ENCODE results near the gene ZCCHC24.

ZCCHC24 gene

DNA sequence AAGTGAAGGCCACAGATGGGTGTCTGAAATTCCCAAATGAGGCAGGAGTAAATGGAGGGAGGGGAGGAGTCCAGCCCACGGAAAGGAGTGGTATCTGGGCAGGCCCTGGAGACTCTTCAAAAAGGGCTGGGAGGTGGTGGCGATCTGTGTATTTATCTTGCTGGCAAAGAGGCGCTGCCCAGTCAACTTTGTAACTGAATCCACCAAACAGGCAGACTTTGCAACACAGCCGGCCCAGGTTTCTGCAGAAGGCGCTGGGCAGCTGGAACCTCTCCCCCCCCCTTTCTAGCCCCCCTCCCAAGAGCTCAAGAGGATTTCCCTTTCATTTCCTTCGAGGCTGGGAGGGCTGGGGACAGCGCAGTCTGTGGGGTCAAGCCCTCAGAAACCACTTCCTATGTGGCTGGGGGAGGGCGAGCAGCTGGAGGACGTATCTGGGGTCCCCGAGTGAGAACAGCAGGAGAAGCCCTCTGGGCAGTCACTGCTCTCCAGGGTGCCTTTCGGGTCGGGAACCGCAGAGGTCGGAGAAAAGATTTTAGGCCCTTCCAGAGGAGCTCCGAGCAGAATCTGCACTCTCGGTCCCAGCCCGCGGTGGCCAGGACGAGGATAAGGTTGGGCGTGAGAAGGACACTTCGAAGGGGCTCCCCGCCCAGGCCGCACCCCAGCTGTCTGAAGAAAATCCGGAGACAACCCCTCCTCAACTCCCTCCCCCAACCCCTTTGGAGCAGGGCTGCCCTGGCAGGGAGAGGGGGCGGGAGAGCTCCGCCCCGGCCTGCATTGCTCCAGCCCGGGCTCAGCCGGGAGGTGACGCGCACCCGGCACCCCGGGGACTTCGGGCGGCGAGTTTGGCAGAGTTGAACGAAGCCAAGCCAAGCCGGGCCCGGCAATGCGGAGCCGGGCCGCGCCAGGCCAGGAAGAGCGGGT, 965 bp downstream of the ZCCHC24 start:
- peak; percentile 29 for DNase-seq

DNA sequence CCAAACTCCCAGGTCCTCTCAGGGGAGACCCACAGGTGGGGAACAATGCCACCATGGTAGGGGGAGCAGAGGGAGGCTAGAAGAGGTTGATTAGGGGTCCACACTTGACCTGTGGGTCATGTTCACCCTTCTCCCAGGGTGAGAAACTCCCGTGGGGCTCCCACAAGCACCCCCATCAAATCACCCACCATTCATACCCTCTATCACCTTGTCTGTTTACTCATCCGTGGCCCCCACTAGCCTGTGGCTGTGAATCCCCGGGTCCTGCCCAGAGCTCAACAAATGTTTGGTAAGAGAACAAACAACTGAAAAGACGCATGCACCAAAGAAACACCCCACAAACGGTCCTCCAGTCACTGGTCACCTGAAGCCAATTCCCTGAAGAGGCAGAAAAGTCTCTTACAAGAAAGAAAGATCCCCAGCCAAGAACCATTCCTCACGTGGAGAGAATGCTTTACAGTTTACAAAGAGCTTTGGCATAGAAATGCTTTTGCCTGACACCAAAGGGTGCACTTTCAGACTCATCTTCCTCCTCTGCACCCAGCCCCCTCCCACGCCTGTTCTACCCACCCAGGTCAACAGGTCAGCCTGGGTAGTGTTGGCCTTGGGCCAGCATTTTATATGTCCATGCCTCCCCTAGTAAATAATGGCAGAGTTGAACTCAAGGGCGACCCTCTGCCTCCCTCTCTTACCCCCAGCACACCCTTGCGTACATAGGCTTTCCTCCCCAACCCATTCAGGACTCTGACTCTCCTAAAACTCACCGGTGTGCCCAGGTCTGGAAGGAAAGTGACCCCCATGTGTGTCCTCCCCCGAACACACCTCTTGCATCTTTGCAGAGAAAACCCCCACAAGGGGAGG, 1.9 kb downstream of the ZCCHC24 start:
- DNase-seq: no peak

DNA sequence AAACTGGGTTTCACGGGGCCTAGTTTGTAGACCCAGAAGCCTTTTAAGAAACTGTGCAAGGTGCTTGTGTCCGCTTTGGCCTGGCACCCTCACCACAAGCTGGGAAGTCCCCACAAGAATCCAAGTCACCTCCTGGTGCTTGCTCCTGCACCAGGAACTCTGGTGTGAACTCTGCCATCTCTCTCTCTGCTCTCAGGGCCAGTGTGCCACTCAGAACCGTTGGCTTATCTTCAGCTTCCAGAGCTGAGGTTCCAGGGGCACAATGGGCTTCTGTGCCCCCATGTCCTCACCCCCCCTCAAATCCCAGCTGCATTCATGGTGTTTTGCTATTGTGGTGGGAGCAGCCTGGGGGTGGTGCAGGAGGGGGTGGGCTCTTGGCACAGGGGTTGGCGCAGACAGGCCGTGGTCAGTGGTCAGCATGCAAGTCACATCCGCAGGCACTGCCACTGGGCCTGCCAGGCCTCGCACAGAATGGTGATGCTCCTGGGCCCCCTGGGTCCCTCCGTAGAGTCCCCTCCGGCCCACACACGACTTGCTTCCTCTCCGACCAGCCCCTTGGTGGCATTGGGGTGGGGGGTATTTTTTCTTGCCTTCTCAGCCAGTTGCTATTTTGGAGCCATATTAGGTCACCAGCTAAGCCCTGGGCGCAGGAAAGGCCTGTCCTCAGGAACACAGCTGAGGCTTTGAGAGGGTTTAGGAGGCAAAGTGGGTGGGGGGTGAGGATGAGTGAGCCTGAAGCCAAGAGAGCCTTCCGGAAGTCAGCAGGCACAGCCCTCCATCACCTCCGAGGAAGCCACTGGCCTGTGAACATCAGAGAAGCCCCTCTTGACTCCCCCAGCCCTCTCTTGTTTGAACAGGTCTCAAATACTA, 3.0 kb downstream of the ZCCHC24 start:
- no peak for DNase-seq

DNA sequence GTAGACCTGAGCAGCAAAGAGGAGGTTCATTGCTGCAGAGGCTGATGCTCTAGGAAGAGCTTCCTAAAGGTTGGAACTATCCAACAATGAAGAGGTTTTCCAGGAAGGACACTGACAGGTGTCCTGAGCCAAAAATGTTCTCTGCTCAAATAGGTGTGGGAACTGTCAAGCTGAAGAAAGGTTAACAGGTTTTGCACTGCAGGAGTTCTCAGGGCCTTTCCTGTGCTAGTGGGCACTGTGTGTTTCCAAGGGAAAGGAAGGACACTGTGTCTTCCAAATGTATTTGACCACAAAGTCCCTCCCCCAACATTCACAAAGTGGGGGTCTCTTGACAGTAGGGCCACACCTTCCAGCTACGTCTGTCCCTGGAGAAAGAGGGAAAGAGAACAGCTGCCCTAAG, 4.0 kb downstream of the ZCCHC24 start:
- DNase-seq: no peak

DNA sequence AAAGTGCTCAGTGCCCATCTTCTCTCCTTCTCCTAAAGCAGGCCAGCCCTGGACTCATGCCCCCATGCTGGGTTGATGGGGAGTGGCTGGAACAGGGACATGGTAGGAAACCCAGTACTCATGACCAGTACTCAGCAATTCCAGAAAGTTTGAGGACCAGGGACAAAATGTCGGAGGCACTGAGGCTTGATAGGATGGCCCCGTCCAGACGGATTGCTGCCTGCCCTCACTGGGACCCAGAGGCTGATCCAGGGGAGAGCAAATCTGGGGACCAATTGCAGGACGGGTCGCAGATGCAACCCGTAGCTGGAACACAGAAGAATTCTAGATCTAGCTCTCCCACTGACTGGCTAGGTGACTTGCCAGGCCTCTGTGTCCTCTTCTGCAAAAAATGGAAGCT, 5.1 kb downstream of the ZCCHC24 start:
- no peak for DNase-seq

DNA sequence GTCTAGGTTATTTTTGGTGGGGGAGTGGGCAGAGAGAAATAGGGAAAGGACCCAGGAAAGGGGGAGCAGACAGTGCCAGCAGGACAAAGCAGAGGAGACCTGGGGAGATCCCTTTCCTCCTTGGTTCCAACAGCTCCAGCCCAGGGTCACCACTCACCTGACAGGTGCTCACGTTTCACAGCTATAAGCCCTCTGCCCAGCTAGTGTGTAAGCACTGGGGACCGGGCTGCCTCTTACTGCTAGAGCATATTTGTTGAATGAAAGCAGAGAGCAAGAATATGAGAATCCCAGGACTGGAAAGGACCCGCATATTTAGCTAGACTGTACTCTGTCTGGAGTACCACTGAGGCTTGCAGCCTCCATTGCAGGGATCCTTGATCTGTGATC, 6.7 kb downstream of the ZCCHC24 start:
- no peak for DNase-seq

- DNase-seq: no peak
Observed at GRCh38 chr10:79438021-79438698, 7.3 kb downstream of the ZCCHC24 start.

DNA sequence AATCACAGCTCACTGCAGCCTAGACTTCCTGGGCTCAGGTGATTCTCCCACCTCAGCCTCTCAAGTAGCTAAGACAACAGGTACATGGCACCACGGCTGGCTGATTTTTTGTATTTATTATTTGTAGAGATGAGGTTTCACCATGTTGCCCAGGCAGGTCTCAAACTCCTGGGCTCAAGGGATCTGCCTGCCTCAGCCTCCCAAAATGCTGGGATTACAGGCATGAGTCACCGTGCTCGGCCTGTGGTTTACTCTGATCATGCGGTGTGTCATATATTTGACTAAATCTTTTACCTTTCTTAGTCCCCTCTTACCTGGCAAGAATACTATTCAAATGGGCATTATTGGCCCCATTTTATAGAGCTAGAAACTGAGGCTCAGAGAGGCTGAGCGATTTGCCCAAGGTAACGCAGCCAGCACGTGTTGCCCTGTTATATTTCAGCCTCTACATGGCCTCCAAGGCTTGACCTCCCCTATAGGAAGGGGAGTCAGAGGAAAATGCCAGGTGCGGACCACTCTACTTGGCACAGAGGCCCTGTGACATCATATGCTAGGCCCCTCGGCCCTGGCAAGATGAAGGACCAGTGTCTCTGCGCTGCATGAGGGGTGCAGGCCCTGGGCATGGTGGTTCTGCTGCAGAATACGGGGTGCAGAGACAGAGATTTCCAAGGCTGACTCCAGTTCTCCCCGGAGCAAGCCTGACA, 8.2 kb downstream of the ZCCHC24 start:
- no peak for DNase-seq

GRCh38 chr10:79436850-79437103, 8.6 kb downstream of the ZCCHC24 start:
- DNase-seq: no peak

GRCh38 chr10:79436066-79436849, 9.2 kb downstream of the ZCCHC24 start:
- DNase-seq: no peak

DNA sequence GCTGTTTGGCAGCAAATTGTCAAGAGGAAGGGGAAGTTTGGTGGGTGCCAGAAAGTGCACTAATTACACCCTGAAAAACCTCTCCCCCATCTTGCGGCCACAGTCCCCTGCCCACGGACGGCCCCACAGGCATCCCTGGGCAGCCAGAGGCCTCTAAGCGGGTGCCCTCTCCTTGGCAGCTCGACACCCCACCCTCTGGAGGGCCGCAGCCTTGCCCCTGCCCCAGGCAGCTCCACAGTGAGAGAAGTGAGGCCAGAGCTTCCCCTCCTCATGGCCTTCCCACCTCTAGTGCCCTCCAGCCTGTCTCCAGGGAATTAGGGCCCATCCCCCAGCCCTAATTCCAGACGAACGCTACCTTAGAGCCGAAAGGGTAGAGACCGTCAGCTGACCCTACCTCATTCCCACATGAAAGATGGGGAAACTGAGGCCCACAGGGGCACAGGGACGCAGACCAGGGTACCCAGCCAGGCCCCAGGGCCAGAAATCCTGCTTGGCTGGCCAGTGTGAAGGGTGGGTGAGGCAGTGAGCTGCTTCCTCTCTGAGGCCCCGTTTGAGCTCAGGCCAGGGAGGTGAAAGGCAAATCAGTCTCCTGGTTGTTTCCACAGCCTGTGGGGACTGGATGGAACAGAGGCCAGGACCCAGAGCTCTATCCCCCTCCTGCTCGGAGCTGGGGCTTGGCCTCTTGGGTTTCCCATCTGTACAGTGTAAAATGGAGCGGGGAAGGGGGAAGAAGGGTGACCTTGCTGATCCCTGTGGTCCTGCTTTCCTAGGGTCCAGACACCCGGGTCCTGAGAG, 10.0 kb downstream of the ZCCHC24 start:
- no peak for DNase-seq

- no peak for DNase-seq
Observed at GRCh38 chr10:79434821-79435251, 10.6 kb downstream of the ZCCHC24 start.

DNA sequence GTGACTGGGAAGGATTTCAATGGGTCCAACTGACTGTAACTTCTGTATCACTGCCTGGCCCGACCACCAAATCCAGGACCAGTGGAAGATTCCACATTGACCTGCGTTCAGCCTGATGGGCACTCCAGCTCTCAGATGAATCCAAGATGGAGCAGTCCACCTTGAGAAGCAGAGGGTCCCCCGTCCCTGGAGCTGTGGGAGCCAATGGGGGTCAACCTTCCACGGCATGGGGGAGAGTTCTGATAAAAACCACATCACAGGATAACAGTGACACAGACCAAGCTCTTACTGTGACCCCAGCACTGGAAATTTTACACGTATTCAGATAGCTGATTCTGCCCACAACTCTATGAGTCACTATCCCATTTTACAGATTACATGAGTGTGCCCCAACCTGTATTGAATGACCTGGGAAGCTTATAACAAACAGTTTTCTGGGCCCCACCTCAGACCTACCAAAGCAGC, 11.2 kb downstream of the ZCCHC24 start:
- no peak for DNase-seq

- no peak for DNase-seq
Observed at GRCh38 chr10:79433324-79434222, 11.9 kb downstream of the ZCCHC24 start.

- no peak for DNase-seq
Observed at GRCh38 chr10:79431891-79432831, 13.3 kb downstream of the ZCCHC24 start.

DNA sequence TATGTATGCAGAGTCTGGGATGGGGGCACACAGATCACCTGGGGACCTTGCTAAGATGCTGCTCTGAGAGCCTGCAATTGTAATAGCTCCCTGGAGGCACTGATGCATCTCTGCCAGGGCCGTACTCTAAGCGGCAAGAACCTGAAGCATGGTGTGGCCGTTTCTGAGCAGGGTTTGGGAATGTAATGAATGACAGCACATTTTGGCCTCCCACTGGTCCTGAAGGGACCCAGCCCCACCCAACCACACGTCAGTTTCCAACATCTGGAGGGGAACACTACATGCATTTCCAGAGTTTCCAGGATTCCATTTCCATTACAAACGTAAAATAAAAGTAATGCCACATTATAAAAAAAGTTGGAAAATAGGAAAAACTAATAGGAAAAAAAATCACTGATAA, 14.0 kb downstream of the ZCCHC24 start:
- DNase-seq: no peak

DNA sequence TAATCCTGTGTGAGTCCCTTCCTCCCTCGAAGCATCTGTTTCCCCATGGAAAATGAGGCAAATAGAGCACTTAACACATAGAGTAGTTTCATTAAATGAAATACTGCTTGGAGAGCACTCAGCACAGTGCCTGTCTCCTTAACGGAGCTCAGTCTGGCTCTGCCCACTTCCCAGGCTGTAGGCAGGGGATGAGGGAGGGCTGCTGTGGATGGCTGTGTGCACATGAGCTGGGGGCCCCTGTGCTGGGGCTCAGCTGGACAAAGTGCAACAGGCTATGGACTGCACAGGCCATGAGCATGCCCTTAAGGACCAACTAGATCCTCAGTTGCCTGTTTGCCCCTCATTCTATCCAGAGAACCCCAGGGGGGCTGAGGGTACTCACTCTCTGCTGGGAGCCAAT, 14.5 kb downstream of the ZCCHC24 start:
- no peak for DNase-seq
